ENCODE measurements around the gene AP4E1.

Gene AP4E1

DNA sequence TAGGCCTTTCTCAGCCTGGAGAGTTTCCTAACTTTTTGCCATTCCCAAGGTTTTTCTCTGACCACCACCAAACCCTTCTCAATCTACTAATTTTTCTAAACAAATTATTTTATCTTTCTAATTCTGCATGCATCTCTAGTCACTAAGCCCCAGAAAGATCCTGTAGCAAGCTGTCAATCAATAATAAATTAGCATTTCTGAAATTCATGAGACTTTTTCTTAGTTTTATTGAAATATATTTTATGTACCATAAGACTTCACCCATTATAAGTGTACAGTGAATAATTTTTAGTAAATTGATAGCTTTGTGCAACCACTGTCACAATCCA lies 22.4 kb upstream of the AP4E1 start:
- Histone ChIP-seq H3K27ac (ENCODE audit: low read length) (no peak overlapping the region), H3K9me3 (ENCODE audit: insufficient read depth, low read length) (peaks cover 2% of the 10 kb centered on the region; the same call in 1 of the 2 replicates), H3K79me2 (ENCODE audit: low read length) (no peaks in the 10 kb centered on the region), H2AFZ (ENCODE audit: low read depth, low read length) (no peak overlapping the region), H3K36me3 (replicated peaks; ENCODE audit: low read depth, low read length) (no peaks in the 10 kb centered on the region), H4K20me1 (ENCODE audit: insufficient read depth, low read length) (no peaks in the 10 kb centered on the region), H3K27me3 (ENCODE audit: low read depth, low read length) (no peaks in the 10 kb centered on the region), H3K4me2 (ENCODE audit: low read length) (no peak overlapping the region), H3K9ac (ENCODE audit: low read length) (no peak overlapping the region), H3K4me3 (ENCODE audit: low read length) (no peak overlapping the region), H3K4me1 (ENCODE audit: low read length) (peaks cover 49% of the 10 kb centered on the region)
- TF ChIP-seq, protein P1, sequence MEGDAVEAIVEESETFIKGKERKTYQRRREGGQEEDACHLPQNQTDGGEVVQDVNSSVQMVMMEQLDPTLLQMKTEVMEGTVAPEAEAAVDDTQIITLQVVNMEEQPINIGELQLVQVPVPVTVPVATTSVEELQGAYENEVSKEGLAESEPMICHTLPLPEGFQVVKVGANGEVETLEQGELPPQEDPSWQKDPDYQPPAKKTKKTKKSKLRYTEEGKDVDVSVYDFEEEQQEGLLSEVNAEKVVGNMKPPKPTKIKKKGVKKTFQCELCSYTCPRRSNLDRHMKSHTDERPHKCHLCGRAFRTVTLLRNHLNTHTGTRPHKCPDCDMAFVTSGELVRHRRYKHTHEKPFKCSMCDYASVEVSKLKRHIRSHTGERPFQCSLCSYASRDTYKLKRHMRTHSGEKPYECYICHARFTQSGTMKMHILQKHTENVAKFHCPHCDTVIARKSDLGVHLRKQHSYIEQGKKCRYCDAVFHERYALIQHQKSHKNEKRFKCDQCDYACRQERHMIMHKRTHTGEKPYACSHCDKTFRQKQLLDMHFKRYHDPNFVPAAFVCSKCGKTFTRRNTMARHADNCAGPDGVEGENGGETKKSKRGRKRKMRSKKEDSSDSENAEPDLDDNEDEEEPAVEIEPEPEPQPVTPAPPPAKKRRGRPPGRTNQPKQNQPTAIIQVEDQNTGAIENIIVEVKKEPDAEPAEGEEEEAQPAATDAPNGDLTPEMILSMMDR (IDR thresholded peaks at IDR 0.05; ENCODE audit: low read depth, low read length), result no peak

DNA sequence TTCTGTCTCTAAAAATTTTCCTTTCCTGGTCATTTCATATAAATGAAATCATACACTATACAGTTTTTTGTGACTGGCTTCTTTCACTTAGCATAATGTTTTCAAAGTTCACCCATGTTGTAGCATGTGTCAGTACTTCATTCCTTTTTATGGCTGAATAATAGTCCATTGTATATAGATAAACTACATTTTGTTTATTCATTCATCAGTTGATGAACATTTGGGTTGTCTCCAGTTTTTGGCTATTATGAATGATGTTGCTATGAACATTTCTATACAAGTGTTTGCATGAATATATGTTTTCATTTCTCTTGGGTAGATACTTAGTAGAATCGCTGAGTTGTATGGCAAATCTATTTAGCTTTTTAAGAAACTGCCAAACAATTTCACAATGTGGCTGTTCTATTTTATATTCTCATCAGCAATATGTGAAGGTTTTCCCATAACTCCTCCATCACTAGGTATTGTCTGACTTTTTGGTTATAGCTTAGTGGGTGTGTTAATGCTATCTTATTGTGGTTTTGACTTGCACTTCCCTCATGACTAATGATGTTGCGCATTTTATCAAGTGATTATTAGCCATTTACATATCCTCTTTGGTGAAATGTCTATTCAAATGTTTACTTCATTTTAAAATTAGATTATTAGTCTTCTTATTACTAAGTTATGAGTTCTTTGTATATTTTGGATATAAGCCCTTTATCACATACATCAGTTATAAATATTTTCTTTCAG lies 21.7 kb upstream of the AP4E1 start:
- peaks cover 3% of the 10 kb centered on the region; the same call in 1 of the 2 replicates for H3K9me3 ChIP-seq (ENCODE audit: insufficient read depth, low read length)
- no peak for TF ChIP-seq EZH2phosphoT487 (IDR thresholded peaks at IDR 0.05; ENCODE audit: low read depth)
- TF ChIP-seq, protein P1 (IDR thresholded peaks at IDR 0.05; ENCODE audit: low read depth, low read length), result no peak
- H4K20me1 ChIP-seq (ENCODE audit: insufficient read depth, low read length), result no peaks in the 10 kb centered on the region
- H2AFZ ChIP-seq (ENCODE audit: low read depth, low read length), result no peak overlapping the region
- H3K9ac ChIP-seq (ENCODE audit: low read length), result no peak overlapping the region
- H3K79me2 ChIP-seq (ENCODE audit: low read length), result no peaks in the 10 kb centered on the region
- H3K27ac ChIP-seq (ENCODE audit: low read length), result no peak overlapping the region
- peaks cover 42% of the 10 kb centered on the region for H3K4me1 ChIP-seq (ENCODE audit: low read length)
- H3K4me3 ChIP-seq (ENCODE audit: low read length), result no peak overlapping the region
- no peaks in the 10 kb centered on the region for H3K36me3 ChIP-seq (replicated peaks; ENCODE audit: low read depth, low read length)
- H3K4me2 ChIP-seq (ENCODE audit: low read length), result no peak overlapping the region
- H3K27me3 ChIP-seq (ENCODE audit: low read depth, low read length), result no peaks in the 10 kb centered on the region

DNA sequence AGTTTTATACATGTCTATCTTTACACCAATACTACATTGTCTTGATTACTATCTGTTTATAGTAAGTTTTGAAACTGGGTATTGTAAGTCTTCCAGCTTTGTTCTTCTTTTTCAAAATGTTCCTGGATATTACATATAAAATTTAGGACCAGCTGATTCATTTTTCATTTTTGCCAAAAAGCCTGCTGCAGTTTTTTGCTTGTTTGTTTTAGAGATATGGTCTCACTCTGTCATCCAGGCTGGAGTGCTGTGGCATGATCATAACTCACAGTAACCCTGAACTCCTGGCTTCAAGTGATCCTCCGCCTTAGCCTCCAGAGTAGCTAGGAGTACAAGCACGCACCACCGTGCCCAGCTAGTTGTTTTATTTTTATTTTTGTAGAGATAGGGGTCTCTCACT lies 20.4 kb upstream of the AP4E1 start:
- no peak overlapping the region for H2AFZ ChIP-seq (ENCODE audit: low read depth, low read length)
- H3K36me3 ChIP-seq (replicated peaks; ENCODE audit: low read depth, low read length), result no peaks in the 10 kb centered on the region
- no peak overlapping the region for H3K4me2 ChIP-seq (ENCODE audit: low read length)
- peaks cover 3% of the 10 kb centered on the region; the same call in 1 of the 2 replicates for H3K9me3 ChIP-seq (ENCODE audit: insufficient read depth, low read length)
- H3K79me2 ChIP-seq (ENCODE audit: low read length), result no peaks in the 10 kb centered on the region
- no peaks in the 10 kb centered on the region for H3K27me3 ChIP-seq (ENCODE audit: low read depth, low read length)
- H3K4me1 ChIP-seq (ENCODE audit: low read length), result peaks cover 35% of the 10 kb centered on the region
- H3K9ac ChIP-seq (ENCODE audit: low read length), result no peak overlapping the region
- H3K4me3 ChIP-seq (ENCODE audit: low read length), result no peak overlapping the region
- no peaks in the 10 kb centered on the region for H4K20me1 ChIP-seq (ENCODE audit: insufficient read depth, low read length)
- H3K27ac ChIP-seq (ENCODE audit: low read length), result no peak overlapping the region
- TF ChIP-seq, protein P1 (IDR thresholded peaks at IDR 0.05; ENCODE audit: low read depth, low read length), result no peak
- no peak for TF ChIP-seq EZH2phosphoT487 (IDR thresholded peaks at IDR 0.05; ENCODE audit: low read depth)

DNA sequence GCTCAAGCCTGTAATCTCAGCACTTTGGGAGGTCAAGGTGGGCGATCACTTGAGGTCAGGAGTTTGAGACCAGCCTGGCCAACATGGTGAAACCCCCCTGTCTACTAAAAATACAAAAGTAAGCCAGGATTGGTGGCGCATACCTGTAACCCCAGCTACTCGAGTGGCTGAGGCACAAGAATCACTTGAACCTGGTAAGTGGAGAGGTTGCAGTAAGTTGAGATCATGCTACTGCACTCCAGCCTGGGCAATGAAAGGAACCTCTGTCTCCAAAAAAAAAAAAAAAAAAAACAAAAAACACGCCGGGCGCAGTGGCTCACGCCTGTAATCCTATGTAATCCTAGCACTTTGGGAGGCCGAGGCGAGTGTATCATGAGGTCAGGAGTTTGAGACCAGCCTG lies 18.9 kb upstream of the AP4E1 start:
- H3K9me3 ChIP-seq (ENCODE audit: insufficient read depth, low read length), result peaks cover 3% of the 10 kb centered on the region; the same call in 1 of the 2 replicates

More for the DNA sequence above, 18.9 kb upstream of the AP4E1 start:
- Histone ChIP-seq H3K36me3 (replicated peaks; ENCODE audit: low read depth, low read length) (no peaks in the 10 kb centered on the region), H3K79me2 (ENCODE audit: low read length) (no peaks in the 10 kb centered on the region), H3K4me1 (ENCODE audit: low read length) (peaks cover 22% of the 10 kb centered on the region), H4K20me1 (ENCODE audit: insufficient read depth, low read length) (no peaks in the 10 kb centered on the region), H3K9ac (ENCODE audit: low read length) (no peak overlapping the region), H3K27me3 (ENCODE audit: low read depth, low read length) (no peaks in the 10 kb centered on the region), H3K4me3 (ENCODE audit: low read length) (no peak overlapping the region), H3K27ac (ENCODE audit: low read length) (no peak overlapping the region), H2AFZ (ENCODE audit: low read depth, low read length) (no peak overlapping the region), H3K4me2 (ENCODE audit: low read length) (no peak overlapping the region)
- TF ChIP-seq, protein P1 (IDR thresholded peaks at IDR 0.05; ENCODE audit: low read depth, low read length), result no peak
- TF ChIP-seq EZH2phosphoT487 (IDR thresholded peaks at IDR 0.05; ENCODE audit: low read depth), result no peak

Data from OCI-LY3 (cell line).